Glutamatergic neuron (in vitro differentiated cells): ENCODE results near the gene CLEC16A. TPM values are rescaled to one million over a fixed set of nuclear protein-coding genes. Genes with fewer than 3 reads are reported as not detected.

Experiments
- DNase-seq: peaks from one replicate; pipeline ENCODE4 v3.0.0; 2022
- H3K27ac Mint-ChIP-seq: one replicate; pipeline ENCODE4 v1.8.0; 2020; ENCODE audit warnings: mild to moderate bottlenecking, mixed read lengths, inconsistent platforms; ENCODE audit not compliant: unreplicated experiment
- H3K27me3 Mint-ChIP-seq: one replicate; pipeline ENCODE4 v1.8.0; 2020; ENCODE audit warnings: mild to moderate bottlenecking, moderate library complexity, mixed read lengths, inconsistent platforms; ENCODE audit not compliant: unreplicated experiment
- H3K36me3 Mint-ChIP-seq: one replicate; pipeline ENCODE4 v1.8.0; 2020; ENCODE audit warnings: mild to moderate bottlenecking, mixed read lengths, inconsistent platforms; ENCODE audit not compliant: unreplicated experiment
- H3K4me1 Mint-ChIP-seq: one replicate; pipeline ENCODE4 v1.8.0; 2020; ENCODE audit warnings: mild to moderate bottlenecking, low read depth, mixed read lengths, inconsistent platforms; ENCODE audit not compliant: unreplicated experiment
- H3K4me3 Mint-ChIP-seq: one replicate; pipeline ENCODE4 v1.8.0; 2020; ENCODE audit warnings: mild to moderate bottlenecking, mixed read lengths, inconsistent platforms; ENCODE audit not compliant: unreplicated experiment
- H3K9me3 Mint-ChIP-seq: one replicate; pipeline ENCODE4 v1.8.0; 2020; ENCODE audit warnings: mild to moderate bottlenecking, moderate library complexity, mixed read lengths, inconsistent platforms; ENCODE audit not compliant: unreplicated experiment
- total RNA-seq: library from RNA; stranded (reverse); fragmentation: NEBNext Ultra II Directional; extraction: Animal tissue kit (Norgen Biotek cat#: 25700); gene quantifications from one replicate; pipeline ENCODE4 v1.2.1, GENCODE V29; 2021; ENCODE audit not compliant: unreplicated experiment
- TF ChIP-seq, protein P1 (sequence below): fragments of 200-600 bp; sonication (generic); IDR thresholded peaks from one replicate; pipeline ENCODE4 v1.5.0; 2021; ENCODE audit not compliant: partially characterized antibody, unreplicated experiment

Gene CLEC16A
- total RNA-seq, 1 donor from 2014 or later, result 43.0 TPM

DNA sequence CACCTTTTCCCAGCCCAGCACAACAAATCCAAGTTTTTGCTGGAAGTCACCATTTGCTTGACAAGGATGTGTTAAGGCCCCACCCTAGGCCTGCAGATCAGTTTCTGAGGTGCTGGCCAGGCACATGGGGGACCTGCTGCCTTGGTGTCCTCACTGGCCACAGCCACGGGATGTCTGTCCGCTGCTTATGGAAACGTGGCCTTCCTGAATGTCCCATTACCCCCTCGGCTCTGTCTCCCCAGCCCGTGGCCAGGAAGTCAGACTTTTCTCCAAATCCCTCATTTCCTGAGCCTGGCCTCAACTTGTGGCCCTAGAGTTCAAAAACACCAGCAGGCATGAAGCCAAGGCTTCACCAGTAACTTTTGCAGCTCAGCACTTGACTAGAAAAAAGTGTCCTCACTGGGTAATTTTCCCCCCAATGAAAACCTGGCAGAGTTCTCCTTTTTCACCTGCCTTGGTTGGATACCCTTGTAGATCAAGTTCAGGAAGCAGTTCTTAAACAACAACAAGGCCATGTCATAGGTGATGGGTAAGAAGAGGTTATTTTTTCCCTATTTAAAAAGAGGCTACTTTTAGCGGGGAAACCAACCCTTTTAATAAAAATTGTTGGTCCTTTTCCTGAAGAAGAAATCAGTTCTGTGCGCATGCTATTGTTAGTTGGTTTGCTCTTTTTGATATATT is 230.9 kb downstream of the CLEC16A start:
- H3K27ac Mint-ChIP-seq, result no peak overlapping the region
- TF ChIP-seq, protein P1, sequence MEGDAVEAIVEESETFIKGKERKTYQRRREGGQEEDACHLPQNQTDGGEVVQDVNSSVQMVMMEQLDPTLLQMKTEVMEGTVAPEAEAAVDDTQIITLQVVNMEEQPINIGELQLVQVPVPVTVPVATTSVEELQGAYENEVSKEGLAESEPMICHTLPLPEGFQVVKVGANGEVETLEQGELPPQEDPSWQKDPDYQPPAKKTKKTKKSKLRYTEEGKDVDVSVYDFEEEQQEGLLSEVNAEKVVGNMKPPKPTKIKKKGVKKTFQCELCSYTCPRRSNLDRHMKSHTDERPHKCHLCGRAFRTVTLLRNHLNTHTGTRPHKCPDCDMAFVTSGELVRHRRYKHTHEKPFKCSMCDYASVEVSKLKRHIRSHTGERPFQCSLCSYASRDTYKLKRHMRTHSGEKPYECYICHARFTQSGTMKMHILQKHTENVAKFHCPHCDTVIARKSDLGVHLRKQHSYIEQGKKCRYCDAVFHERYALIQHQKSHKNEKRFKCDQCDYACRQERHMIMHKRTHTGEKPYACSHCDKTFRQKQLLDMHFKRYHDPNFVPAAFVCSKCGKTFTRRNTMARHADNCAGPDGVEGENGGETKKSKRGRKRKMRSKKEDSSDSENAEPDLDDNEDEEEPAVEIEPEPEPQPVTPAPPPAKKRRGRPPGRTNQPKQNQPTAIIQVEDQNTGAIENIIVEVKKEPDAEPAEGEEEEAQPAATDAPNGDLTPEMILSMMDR, result no peak

DNA sequence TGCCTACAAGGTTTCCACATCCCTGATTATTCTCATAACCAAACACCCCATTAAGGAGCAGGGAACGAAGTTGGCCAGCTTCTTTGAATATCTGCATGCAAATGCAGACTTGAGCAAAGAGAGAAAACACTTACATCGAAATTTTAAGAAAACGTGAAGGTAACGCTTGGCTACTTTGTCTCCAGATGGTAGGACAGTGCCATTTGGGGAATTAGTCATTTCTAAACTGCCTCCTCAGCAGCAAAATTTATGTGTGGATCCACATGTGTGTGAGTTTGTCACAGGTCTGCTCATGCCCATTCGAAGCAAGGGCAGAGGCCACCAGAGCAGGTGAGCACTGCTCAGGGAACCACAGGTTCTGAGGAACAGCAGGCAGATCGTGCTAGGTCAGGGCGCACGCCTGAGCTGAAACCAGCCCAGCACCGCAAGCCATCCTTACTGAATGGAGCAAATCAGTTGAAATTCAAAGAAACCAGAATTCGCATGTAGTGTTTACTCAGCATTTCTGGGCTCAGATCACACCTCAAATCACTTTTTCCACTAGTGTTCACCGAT is 231.5 kb downstream of the CLEC16A start:
- Mint-ChIP-seq H3K27me3 (peaks cover 7% of the 10 kb centered on the region), H3K27ac (no peak overlapping the region), H3K4me3 (no peak overlapping the region), H3K9me3 (peaks cover 4% of the 10 kb centered on the region), H3K36me3 (peaks cover 6% of the 10 kb centered on the region), H3K4me1 (peaks cover 29% of the 10 kb centered on the region)
- DNase-seq, result no peak
- TF ChIP-seq, protein P1, result no peak

More for the DNA sequence above, 230.9 kb downstream of the CLEC16A start:
- no peak overlapping the region for H3K4me3 Mint-ChIP-seq
- peaks cover 6% of the 10 kb centered on the region for H3K36me3 Mint-ChIP-seq
- H3K27me3 Mint-ChIP-seq, result peaks cover 8% of the 10 kb centered on the region
- H3K4me1 Mint-ChIP-seq, result peaks cover 33% of the 10 kb centered on the region
- no peak for DNase-seq
- H3K9me3 Mint-ChIP-seq, result peaks cover 4% of the 10 kb centered on the region

DNA sequence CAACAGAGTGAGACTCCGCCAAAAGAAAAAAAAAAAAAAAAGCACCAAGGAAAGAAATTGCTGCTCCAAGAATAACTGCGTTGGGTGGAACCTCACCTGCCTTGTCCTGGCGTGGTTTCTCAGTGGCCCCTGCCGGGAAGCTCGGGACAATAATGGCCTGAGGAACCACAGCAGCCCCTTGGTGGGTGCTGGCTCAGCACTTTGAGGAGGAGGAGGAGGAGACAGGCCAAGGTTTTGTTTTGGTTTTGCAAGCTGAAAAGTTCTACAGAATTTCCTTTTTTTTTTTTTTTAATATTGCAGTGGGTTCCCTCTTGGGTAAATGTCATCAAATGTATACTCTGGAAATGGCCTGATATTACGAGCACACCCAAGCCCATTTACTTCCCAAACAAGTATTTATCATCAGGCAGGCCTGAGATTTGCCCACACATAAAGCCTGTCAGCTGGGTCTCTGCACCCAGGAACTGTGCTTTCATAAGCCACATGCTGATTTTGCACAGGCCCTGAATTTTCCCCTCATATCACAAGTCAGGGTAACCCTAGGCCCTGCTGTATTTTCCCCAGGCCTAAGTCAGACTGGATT is 233.3 kb downstream of the CLEC16A start:
- Mint-ChIP-seq H3K4me1 (peaks cover 26% of the 10 kb centered on the region), H3K4me3 (no peak overlapping the region), H3K27me3 (peaks cover 3% of the 10 kb centered on the region), H3K9me3 (peaks cover 5% of the 10 kb centered on the region), H3K27ac (no peak overlapping the region), H3K36me3 (no peaks in the 10 kb centered on the region)
- TF ChIP-seq, protein P1, result no peak
- no peak for DNase-seq

DNA sequence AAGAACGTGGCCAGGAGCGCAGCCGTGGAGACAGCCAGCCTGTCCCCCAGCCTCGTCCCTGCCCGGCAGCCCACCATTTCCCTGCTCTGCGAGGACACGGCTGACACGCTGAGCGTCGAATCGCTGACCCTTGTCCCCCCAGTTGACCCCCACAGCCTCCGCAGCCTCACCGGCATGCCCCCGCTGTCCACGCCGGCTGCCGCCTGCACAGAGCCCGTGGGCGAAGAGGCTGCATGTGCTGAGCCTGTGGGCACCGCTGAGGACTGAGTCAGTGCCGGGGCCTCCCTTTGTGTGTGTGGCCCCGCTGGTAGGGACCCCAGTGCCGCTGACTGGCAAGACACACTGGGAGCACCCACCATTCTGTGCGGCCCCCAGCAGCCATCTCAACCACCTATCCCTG is 234.1 kb downstream of the CLEC16A start:
- peaks cover 5% of the 10 kb centered on the region for H3K9me3 Mint-ChIP-seq
- no peaks in the 10 kb centered on the region for H3K36me3 Mint-ChIP-seq
- H3K27ac Mint-ChIP-seq, result no peak overlapping the region
- DNase-seq, result no peak
- TF ChIP-seq, protein P1, result no peak
- no peak overlapping the region for H3K4me3 Mint-ChIP-seq
- H3K27me3 Mint-ChIP-seq, result peaks cover 3% of the 10 kb centered on the region
- H3K4me1 Mint-ChIP-seq, result peaks cover 22% of the 10 kb centered on the region

DNA sequence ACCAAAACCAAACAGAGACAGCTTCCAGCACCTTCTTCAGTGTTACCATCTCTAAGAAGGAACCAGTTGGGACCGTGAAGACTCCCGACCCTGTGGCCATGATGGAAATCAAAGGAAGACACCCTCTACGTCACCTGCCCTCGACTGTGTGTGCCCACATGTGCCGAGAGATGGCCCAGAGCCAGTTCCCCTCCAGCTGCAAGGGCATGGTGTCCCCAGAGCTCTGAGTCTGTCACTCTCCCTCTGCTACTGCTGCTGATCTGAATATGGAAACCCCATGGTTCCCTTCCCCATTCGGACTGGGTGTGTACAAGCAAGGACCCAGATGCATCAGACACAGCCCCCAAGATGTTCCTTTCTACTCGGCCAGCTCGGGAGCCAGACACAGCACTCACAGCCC is 235.2 kb downstream of the CLEC16A start:
- peaks cover 19% of the 10 kb centered on the region for H3K4me1 Mint-ChIP-seq
- H3K4me3 Mint-ChIP-seq, result no peak overlapping the region
- H3K36me3 Mint-ChIP-seq, result no peaks in the 10 kb centered on the region
- H3K27me3 Mint-ChIP-seq, result peaks cover 3% of the 10 kb centered on the region
- no peak overlapping the region for H3K27ac Mint-ChIP-seq
- DNase-seq, result no peak
- H3K9me3 Mint-ChIP-seq, result peaks cover 5% of the 10 kb centered on the region
- TF ChIP-seq, protein P1, result no peak
